ENCODE measurements around the gene KRT8. TPM values are rescaled to one million over a fixed set of nuclear protein-coding genes. Genes with fewer than 3 reads are reported as not detected.
A peak's percentile ranks its signal among the peaks of the same experiment; 100 is the strongest.
"Not testable (repeated sequence)": the region's sequence is repeated elsewhere in the genome, so short reads cannot be mapped to it uniquely, and the experiment has no call there.

KRT8 gene
- under 1 TPM in 1 of 2 donors, not detected in 1; 0.33 TPM for total RNA-seq

DNA sequence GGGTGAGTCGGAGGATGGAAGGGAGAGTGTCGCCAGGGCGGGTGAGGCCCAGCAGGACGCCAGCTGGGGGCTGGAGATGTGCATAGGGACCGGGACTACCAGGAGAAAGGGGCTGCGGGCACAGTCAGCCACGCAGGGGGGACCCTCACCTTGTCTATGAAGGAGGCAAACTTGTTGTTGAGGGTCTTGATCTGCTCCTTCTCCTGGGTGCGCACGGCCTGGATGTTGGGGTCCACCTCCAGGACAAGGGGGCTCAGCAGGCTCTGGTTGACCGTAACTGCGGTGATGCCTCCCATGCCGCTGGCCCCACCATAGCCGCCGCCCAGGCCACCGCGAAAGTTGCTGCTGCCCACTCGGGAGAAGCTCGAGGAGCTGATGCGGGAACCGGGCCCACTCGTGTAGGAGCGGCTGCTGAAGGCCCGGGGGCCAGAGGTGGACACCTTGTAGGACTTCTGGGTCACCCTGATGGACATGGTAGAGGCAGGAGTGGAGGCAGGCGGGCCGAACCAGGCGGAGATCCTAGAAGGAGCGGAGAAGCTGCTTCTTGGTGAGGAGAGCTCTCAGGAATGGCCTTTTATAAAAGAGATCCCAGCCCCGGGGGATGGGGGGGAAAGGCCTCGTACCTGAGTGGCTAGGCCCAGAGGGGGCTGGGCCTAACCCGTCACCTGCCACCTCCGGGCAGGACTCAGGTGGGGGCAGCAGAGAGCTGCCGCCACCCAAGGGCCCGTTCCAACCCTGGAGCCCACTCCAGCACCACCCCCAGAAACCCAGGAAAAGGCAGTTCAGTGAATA lies at the start of gene KRT8:
TSS of gene KRT8 (minus strand) at position 568 of the 792 bp plus-strand sequence. CDS start at position 473, 95 bp downstream.
- ATAC-seq, H3K27ac Mint-ChIP-seq: not testable (repeated sequence)

DNA sequence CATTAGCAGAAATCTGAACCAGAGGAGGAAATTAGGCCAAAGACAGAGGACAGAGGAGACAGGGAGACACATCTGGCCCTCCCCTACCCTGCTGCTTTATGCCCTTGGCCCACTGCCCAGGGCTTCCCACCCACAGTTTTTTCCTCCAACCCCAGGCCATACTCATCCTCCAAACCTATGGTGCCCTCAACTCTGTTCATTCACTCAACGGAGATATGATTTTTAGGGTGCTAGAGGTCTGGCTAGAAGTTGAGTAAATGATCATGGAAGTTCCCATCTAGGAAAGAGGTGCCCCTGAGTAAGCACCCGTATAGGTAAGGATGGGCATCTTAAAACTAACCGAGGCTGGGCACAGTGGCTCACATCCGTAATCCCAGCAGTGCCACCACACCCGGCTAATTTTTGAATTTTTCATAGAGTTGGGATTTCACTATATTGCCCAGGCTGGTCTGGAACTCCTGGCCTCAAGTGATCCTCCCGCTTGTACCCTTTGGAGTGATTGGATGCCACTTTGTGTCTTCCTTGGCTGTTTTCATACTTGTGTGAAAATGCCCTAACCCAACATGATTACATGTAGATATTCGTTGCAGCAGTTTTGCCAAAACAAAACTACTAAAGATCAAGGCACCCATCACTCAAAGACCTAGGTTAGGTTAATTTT lies 48.4 kb upstream of the KRT8 start:
- ATAC-seq: peak in 1 of 2 donors; percentile 26
- no peak for DNase-seq (ENCODE audit: low spot score)
- Mint-ChIP-seq H3K9me3 (no peaks in the 10 kb centered on the region), H3K27me3 (peaks cover 0 to 5% of the 10 kb centered on the region in 2 donors), H3K27ac (no peak overlapping the region), H3K36me3 (no peaks in the 10 kb centered on the region), H3K4me1 (ENCODE audit: low read depth in 2 of 2) (peaks cover 0 to 3% of the 10 kb centered on the region in 2 donors), H3K4me3 (no peak overlapping the region)

More for the DNA sequence above, at the start of gene KRT8:
- H3K4me1 Mint-ChIP-seq (ENCODE audit: low read depth in 2 of 2); H3K9me3 Mint-ChIP-seq; H3K36me3 Mint-ChIP-seq; DNase-seq (ENCODE audit: low spot score): not testable (repeated sequence)
- Mint-ChIP-seq H3K4me3 (peak within 1 kb of the TSS; percentile 66), H3K27me3 (peaks cover 13 to 20% of the 10 kb centered on the region in 2 donors)

DNA sequence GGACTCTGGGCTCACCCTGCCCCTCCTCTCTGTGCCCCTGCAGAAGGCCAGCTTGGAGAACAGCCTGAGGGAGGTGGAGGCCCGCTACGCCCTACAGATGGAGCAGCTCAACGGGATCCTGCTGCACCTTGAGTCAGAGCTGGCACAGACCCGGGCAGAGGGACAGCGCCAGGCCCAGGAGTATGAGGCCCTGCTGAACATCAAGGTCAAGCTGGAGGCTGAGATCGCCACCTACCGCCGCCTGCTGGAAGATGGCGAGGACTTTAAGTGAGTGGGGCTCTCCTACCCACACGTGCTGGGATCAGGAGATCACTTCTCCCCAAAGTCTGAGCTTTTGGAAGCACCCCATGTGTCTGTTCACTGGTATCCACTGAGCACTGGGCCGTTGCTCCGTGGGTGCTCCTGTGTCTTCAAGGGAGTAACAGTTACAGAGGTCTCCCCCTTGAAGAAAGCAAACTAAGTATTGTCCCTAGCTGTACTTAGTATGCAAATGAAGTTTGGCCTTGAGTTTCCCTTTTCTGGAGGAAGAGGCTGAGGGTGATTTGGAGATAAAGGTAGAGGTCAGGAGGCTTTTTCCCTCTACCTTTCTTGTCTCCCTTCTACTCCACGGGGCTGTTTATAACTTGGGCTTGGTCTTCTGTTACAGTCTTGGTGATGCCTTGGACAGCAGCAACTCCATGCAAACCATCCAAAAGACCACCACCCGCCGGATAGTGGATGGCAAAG lies 47.4 kb upstream of the KRT8 start:
- H3K27ac Mint-ChIP-seq: no peak overlapping the region
- no peaks in the 10 kb centered on the region for H3K36me3 Mint-ChIP-seq
- peaks cover 0 to 6% of the 10 kb centered on the region in 2 donors for H3K4me1 Mint-ChIP-seq (ENCODE audit: low read depth in 2 of 2)
- H3K9me3 Mint-ChIP-seq: no peaks in the 10 kb centered on the region
- peak; percentile 44 for DNase-seq (ENCODE audit: low spot score)
- peaks cover 0 to 7% of the 10 kb centered on the region in 2 donors for H3K27me3 Mint-ChIP-seq
- no peak overlapping the region for H3K4me3 Mint-ChIP-seq
- no peak for ATAC-seq

DNA sequence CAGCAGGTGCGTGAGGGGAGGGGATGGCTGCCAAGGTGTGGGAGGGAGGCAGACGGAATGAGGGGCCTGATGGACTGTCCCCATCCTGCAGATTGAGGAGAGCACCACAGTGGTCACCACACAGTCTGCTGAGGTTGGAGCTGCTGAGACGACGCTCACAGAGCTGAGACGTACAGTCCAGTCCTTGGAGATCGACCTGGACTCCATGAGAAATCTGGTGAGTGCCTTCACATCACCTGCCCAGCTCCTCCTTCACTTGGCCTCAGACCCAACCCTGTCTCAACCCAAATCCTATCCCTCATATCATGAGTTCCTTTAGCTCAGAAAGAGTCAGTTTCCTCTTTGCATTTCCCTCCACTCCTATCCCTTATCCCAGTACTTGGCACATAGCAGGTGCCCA lies 46.8 kb upstream of the KRT8 start:
- ATAC-seq: no peak
- H3K4me1 Mint-ChIP-seq (ENCODE audit: low read depth in 2 of 2): peaks cover 0 to 6% of the 10 kb centered on the region in 2 donors
- no peaks in the 10 kb centered on the region for H3K9me3 Mint-ChIP-seq
- DNase-seq (ENCODE audit: low spot score): peak; percentile 28
- H3K27me3 Mint-ChIP-seq: peaks cover 0 to 7% of the 10 kb centered on the region in 2 donors
- no peaks in the 10 kb centered on the region for H3K36me3 Mint-ChIP-seq
- H3K4me3 Mint-ChIP-seq: no peak overlapping the region
- no peak overlapping the region for H3K27ac Mint-ChIP-seq

DNA sequence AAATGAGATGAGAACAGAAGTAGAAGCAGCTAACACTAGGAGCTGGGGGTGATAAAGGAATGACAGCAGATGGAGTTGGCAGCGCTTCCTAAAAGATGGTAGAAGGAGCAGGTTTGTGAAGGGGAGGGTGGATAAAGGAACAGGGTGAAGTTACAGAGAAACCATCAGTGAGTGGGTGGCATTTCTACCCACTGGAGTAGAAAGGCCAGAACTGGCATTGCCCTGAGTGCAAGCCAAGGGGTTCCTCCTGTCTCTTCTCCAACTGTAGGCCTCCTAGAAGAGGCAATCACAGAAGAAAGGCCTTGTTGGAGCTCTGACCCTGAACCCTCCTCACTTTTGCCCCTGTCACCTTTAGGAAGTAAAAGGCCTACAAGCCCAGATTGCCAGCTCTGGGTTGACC lies 46.2 kb upstream of the KRT8 start:
- DNase-seq (ENCODE audit: low spot score) (no peak), ATAC-seq (no peak)
- no peaks in the 10 kb centered on the region for H3K9me3 Mint-ChIP-seq
- no peaks in the 10 kb centered on the region for H3K36me3 Mint-ChIP-seq
- peaks cover 0 to 7% of the 10 kb centered on the region in 2 donors for H3K27me3 Mint-ChIP-seq
- no peak overlapping the region for H3K27ac Mint-ChIP-seq
- no peak overlapping the region for H3K4me3 Mint-ChIP-seq
- peaks cover 0 to 6% of the 10 kb centered on the region in 2 donors for H3K4me1 Mint-ChIP-seq (ENCODE audit: low read depth in 2 of 2)

DNA sequence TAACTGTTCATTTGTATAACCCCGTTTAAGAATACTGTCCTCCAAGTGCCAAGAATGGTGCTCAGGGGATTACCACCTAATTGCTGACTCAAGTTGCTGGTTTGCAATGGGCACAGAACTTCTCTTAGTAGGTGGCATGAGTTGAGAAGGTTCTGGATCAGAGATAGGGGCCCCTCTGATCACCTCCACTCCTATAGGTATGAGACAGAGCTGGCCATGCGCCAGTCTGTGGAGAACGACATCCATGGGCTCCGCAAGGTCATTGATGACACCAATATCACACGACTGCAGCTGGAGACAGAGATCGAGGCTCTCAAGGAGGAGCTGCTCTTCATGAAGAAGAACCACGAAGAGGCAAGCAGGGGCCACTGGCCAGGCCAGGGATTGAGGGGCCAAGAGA lies 45.7 kb upstream of the KRT8 start:
- ATAC-seq (no peak), DNase-seq (ENCODE audit: low spot score) (peak; percentile 35)
- H3K4me1 Mint-ChIP-seq (ENCODE audit: low read depth in 2 of 2): peaks cover 0 to 6% of the 10 kb centered on the region in 2 donors
- no peak overlapping the region for H3K4me3 Mint-ChIP-seq
- no peaks in the 10 kb centered on the region for H3K9me3 Mint-ChIP-seq
- no peak overlapping the region for H3K27ac Mint-ChIP-seq
- peaks cover under 1 to 7% of the 10 kb centered on the region in 2 donors for H3K27me3 Mint-ChIP-seq
- H3K36me3 Mint-ChIP-seq: no peaks in the 10 kb centered on the region

DNA sequence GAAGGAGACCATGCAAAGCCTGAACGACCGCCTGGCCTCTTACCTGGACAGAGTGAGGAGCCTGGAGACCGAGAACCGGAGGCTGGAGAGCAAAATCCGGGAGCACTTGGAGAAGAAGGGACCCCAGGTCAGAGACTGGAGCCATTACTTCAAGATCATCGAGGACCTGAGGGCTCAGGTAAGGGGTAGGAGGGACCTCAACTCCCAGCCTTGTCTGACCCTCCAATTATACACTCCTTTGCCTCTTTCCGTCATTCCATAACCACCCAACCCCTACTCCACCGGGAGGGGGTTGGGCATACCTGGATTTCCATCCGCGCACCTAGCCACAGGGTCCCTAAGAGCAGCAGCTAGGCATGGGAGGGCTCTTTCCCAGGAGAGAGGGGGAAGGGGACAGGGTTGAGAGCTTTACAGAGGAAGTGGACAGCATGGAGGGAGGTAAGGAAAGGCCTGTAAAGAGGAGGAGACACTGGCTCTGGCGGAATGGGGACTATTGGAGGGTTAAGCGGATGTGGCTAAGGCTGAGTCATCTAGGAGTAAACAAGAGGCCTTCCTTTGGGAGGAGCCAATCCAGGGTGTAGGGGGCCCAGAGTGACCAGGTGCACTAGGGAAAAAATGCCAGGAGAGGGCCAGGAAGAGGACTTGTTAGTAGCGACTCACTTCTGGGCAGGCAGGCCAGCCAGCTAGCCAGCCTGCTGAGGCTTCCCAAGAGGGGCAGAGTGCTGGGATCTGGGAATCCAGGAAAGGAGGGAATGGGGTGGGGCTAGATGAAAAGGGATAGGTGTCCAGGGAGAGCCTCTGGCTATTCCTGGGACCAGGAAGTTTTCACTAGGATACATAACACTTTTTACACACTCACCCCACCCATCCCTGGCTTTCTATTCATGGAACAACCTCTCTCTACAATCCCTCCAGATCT lies 44.8 kb upstream of the KRT8 start:
- H3K27ac Mint-ChIP-seq: no peak overlapping the region
- no peak for ATAC-seq
- H3K4me1 Mint-ChIP-seq (ENCODE audit: low read depth in 2 of 2): peaks cover 0 to 6% of the 10 kb centered on the region in 2 donors

DNA sequence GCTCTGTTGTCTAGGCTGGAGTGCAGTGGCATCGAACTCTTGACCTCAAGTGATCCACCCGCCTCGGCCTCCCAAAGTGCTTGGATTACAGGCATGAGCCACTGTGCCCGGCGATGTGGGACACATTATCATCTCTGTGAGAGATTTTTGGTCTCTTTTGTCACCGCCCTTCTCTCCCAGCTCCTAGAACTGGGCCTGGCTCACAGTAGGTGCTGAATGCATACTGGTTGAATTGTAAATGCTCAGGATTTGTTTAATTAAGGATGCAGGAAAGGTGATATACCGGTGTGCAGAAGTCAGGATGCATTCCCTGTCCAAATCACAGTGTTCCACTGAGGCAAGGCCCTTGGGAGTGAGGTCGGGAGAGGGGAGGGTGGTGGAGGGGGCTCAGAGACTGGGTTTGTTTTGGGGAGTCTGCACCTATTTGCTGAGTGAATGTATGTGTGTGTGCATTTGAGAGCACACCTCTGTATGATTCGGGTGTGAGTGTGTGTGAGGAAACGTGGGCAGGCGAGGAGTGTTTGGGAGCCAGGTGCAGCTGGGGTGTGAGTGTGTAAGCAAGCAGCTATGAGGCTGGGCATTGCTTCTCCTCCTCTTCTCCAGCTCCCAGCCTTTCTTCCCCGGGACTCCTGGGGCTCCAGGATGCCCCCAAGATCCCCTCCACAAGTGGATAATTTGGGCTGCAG lies 43.0 kb upstream of the KRT8 start:
- DNase-seq (ENCODE audit: low spot score): no peak
- Mint-ChIP-seq H3K27ac (no peak overlapping the region), H3K9me3 (no peaks in the 10 kb centered on the region), H3K27me3 (peaks cover 19 to 21% of the 10 kb centered on the region in 2 donors), H3K4me3 (peak overlapping the region; percentile 61), H3K4me1 (ENCODE audit: low read depth in 2 of 2) (peaks cover 0 to 6% of the 10 kb centered on the region in 2 donors), H3K36me3 (no peaks in the 10 kb centered on the region)
- ATAC-seq: no peak

More for the DNA sequence above, 44.8 kb upstream of the KRT8 start:
- Mint-ChIP-seq H3K36me3 (no peaks in the 10 kb centered on the region), H3K9me3 (no peaks in the 10 kb centered on the region), H3K27me3 (peaks cover 9 to 15% of the 10 kb centered on the region in 2 donors), H3K4me3 (peak overlapping the region; percentile 14)
- no peak for DNase-seq (ENCODE audit: low spot score)

DNA sequence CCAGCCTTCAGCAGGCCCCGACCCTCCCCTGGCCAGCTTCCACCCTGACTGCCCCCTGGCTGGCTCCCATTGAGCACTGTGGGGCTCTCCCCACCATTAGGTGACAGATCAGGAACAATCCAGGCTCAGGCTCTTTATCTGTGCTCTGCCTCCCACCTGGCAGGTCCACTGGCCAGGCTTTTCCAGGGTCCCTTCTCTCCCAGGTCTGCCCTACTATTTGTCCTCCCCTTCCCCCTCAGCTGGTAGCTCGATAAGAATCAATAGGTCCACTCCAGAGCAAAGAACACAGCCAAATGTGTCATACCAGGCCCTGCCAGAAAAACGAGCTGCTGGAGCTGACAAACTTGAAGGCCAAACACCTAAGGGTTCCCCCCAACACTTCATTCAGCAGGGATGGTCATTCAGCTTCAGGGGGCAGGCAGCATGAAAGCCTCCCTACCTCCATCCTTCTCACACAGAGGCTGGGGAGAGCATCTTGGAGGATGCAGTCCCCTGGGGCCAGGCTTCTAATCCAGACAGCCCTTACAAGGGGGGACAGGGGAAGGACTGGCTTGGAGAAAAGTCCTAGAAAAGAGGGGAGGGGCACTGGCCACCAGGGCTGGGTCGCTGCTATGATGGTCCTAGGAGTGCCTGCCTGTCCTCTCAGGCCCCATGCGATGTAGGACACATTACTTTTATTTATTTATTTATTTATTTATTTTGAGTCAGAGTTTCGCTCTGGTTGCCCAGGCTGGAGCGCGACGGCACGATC lies 42.1 kb upstream of the KRT8 start:
- Mint-ChIP-seq H3K36me3 (no peaks in the 10 kb centered on the region), H3K27me3 (peaks cover 25 to 28% of the 10 kb centered on the region in 2 donors), H3K4me1 (ENCODE audit: low read depth in 2 of 2) (peaks cover 0 to 6% of the 10 kb centered on the region in 2 donors), H3K9me3 (no peaks in the 10 kb centered on the region), H3K4me3 (no peak overlapping the region), H3K27ac (no peak overlapping the region)
- ATAC-seq (no peak), DNase-seq (ENCODE audit: low spot score) (no peak)

DNA sequence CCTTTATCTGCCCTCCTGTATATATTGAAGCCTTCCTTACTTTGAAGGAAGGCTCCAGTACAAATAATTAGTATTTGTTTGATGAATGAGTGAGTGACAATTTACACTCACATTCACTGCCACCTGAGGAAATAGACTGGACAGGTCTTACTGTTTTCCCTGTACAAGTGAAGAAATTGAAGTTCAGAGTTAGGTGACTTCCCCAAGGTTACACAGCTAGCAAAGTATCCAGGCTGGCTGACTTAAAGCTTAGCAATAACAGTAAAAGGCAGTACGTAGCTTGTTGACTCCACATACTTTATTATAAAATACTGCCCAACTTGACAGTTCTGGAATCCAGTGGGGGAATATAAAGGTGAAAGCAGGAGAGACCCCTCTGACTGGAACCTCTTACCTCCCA lies 41.5 kb upstream of the KRT8 start:
- no peak overlapping the region for H3K27ac Mint-ChIP-seq
- H3K9me3 Mint-ChIP-seq: no peaks in the 10 kb centered on the region
- H3K27me3 Mint-ChIP-seq: peaks cover 25 to 32% of the 10 kb centered on the region in 2 donors
- ATAC-seq (no peak), DNase-seq (ENCODE audit: low spot score) (no peak)
- H3K4me1 Mint-ChIP-seq (ENCODE audit: low read depth in 2 of 2): peaks cover 0 to 6% of the 10 kb centered on the region in 2 donors
- H3K36me3 Mint-ChIP-seq: no peaks in the 10 kb centered on the region
- H3K4me3 Mint-ChIP-seq: no peak overlapping the region

DNA sequence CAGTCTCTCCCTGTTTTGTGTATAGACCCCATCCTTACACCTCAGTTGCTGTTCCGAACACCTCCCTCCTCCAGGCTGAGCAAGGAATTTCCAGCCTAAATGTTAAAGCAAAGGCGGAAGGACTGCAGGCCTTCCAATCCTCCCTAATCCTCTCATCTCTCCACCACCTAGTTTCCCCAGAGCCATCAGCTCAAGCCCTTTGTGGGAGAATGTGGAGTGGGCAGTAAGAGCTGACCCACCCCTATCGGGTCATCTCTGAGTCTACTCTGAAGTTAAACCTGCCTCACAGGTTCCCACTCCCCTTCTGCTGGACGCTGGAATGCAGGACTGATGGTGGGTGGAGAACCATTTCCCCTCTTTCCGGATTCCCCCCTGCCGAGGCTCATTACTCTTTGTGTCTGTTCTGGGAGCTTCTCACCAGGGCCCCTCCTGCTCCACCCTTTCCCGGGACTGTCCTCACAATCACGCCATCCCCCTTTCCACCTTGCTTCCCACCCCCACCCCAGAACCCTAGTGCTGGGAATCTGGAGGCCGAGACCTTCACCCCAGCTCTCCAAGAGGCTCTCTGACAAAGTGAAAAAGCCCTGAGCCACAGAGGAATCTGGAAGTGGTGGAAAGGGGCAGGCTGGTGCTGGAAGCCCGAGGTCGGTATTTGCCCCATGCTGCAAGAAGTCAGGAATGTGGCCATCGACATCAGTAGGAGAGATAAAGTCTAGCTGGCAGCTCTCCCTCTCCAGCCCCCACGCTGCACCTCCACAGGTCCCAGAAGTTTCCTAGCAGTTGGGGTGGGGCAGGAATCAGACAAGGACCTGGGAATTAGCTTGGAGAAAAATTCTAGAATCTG lies 40.7 kb upstream of the KRT8 start:
- Mint-ChIP-seq H3K27me3 (peaks cover 25 to 32% of the 10 kb centered on the region in 2 donors), H3K36me3 (no peaks in the 10 kb centered on the region), H3K9me3 (no peaks in the 10 kb centered on the region), H3K4me1 (ENCODE audit: low read depth in 2 of 2) (peaks cover 0 to 6% of the 10 kb centered on the region in 2 donors), H3K4me3 (no peak overlapping the region), H3K27ac (no peak overlapping the region)
- ATAC-seq (no peak), DNase-seq (ENCODE audit: low spot score) (no peak)
